WTC11 (cell line): ENCODE data around the gene SPATA32. TPM values are rescaled to one million over a fixed set of nuclear protein-coding genes. Genes with fewer than 3 reads are reported as not detected.

ENCODE experiments used
- ATAC-seq: fragments of 200-7000 bp; cut with Tn5 transposase; 2 replicates; pipeline ENCODE4 v1.10.0; 2021; ENCODE audit warnings: mild to moderate bottlenecking, moderate library complexity
- CTCF ChIA-PET: fragments of 300-600 bp; sonication (Branson Sonifier 250); formaldehyde crosslinking; loops from one replicate; lab custom pipeline; 2021; ENCODE audit warnings: antibody characterized with exemption; lab: Charles Lee
- POLR2A ChIA-PET: fragments of 350-600 bp; sonication (Branson Sonifier 250); formaldehyde crosslinking; loops from one replicate; lab custom pipeline; 2021; ENCODE audit warnings: antibody characterized with exemption; lab: Charles Lee
- DNase-seq: peaks from one replicate; pipeline ENCODE4 v3.0.0; 2021; ENCODE audit warnings: low spot score
- H3K27ac Mint-ChIP-seq: 2 replicates; pipeline ENCODE4 v1.8.0; 2021; ENCODE audit warnings: mixed read lengths
- H3K27me3 Mint-ChIP-seq: 2 replicates; pipeline ENCODE4 v1.8.0; 2021; ENCODE audit warnings: low read depth, mild to moderate bottlenecking, moderate library complexity, mixed read lengths
- H3K36me3 Mint-ChIP-seq: 2 replicates; pipeline ENCODE4 v1.8.0; 2021; ENCODE audit warnings: mixed read lengths
- H3K4me1 Mint-ChIP-seq: 2 replicates; pipeline ENCODE4 v1.8.0; 2022; ENCODE audit warnings: mixed read lengths
- H3K4me3 Mint-ChIP-seq: 2 replicates; pipeline ENCODE4 v1.8.0; 2021; ENCODE audit warnings: mild to moderate bottlenecking, moderate library complexity, mixed read lengths
- H3K9me3 Mint-ChIP-seq: 2 replicates; pipeline ENCODE4 v1.8.0; 2021; ENCODE audit warnings: mixed read lengths
- E2F5 ChIP-seq: sonication (generic); formaldehyde crosslinking; IDR thresholded peaks from 2 replicates; pipeline ENCODE4 v1.8.1; 2022; ENCODE audit warnings: mild to moderate bottlenecking, moderate library complexity, missing genetic modification reagents
- FOXK1 ChIP-seq: sonication (generic); formaldehyde crosslinking; IDR thresholded peaks from 2 replicates; pipeline ENCODE4 v1.8.0; 2022; ENCODE audit warnings: mild to moderate bottlenecking, moderate library complexity, missing genetic modification reagents
- FOXP1 ChIP-seq: sonication (generic); formaldehyde crosslinking; IDR thresholded peaks from 2 replicates; pipeline ENCODE4 v1.8.0; 2022; ENCODE audit warnings: missing genetic modification reagents, mild to moderate bottlenecking, moderate library complexity, borderline replicate concordance
- HMGA2 ChIP-seq: fragments of 250-450 bp; sonication (Bioruptor Pico); IDR thresholded peaks from 2 replicates; pipeline ENCODE4 v1.4.0; 2021; ENCODE audit warnings: mild to moderate bottlenecking, moderate library complexity
- JUN ChIP-seq: sonication (generic); formaldehyde crosslinking; IDR thresholded peaks from 2 replicates; pipeline ENCODE4 v1.8.0; 2023; ENCODE audit warnings: mild to moderate bottlenecking, missing genetic modification reagents
- KAT7 ChIP-seq: sonication (generic); formaldehyde crosslinking; IDR thresholded peaks from 2 replicates; pipeline ENCODE4 v1.8.1; 2023; ENCODE audit warnings: missing genetic modification reagents, mild to moderate bottlenecking, borderline replicate concordance
- MYBL2 ChIP-seq: sonication (generic); formaldehyde crosslinking; IDR thresholded peaks from 2 replicates; pipeline ENCODE4 v1.8.1; 2023; ENCODE audit warnings: mild to moderate bottlenecking, moderate library complexity, missing genetic modification reagents
- NFE2L1 ChIP-seq: sonication (generic); formaldehyde crosslinking; IDR thresholded peaks from 2 replicates; pipeline ENCODE4 v1.8.1; 2023; ENCODE audit warnings: missing genetic modification reagents
- RELA ChIP-seq: sonication (generic); formaldehyde crosslinking; IDR thresholded peaks from 2 replicates; pipeline ENCODE4 v1.8.1; 2022; ENCODE audit warnings: missing genetic modification reagents, mild to moderate bottlenecking, borderline replicate concordance
- RORB ChIP-seq: fragments of 250-450 bp; sonication (Bioruptor Pico); IDR thresholded peaks from 2 replicates; pipeline ENCODE4 v1.9.0; 2021; ENCODE audit warnings: mild to moderate bottlenecking
- SMAD4 ChIP-seq: sonication (generic); formaldehyde crosslinking; IDR thresholded peaks from 2 replicates; pipeline ENCODE4 v1.8.0; 2022; ENCODE audit warnings: mild to moderate bottlenecking, missing genetic modification reagents
- TCF7 ChIP-seq: sonication (generic); formaldehyde crosslinking; IDR thresholded peaks from 2 replicates; pipeline ENCODE4 v1.8.0; 2022; ENCODE audit warnings: mild to moderate bottlenecking, low read depth, missing genetic modification reagents, moderate library complexity
- ZNF232 ChIP-seq: sonication (generic); formaldehyde crosslinking; IDR thresholded peaks from 2 replicates; pipeline ENCODE4 v1.8.0; 2022; ENCODE audit warnings: mild to moderate bottlenecking, missing genetic modification reagents
- ZNF263 ChIP-seq: sonication (generic); formaldehyde crosslinking; IDR thresholded peaks from 2 replicates; pipeline ENCODE4 v1.8.1; 2022; ENCODE audit warnings: low read depth, mild to moderate bottlenecking, moderate library complexity, missing genetic modification reagents
- ZNF416 ChIP-seq: fragments of 250-450 bp; sonication (Bioruptor Pico); IDR thresholded peaks from 2 replicates; pipeline ENCODE4 v1.9.0; 2021; ENCODE audit warnings: mild to moderate bottlenecking, inconsistent platforms
- ZNF423 ChIP-seq: fragments of 250-450 bp; sonication (Bioruptor Pico); IDR thresholded peaks from 2 replicates; pipeline ENCODE4 v2.1.2; 2022; ENCODE audit warnings: mild to moderate bottlenecking, moderate library complexity
- total RNA-seq: library from RNA; stranded (reverse); gene quantifications from 3 replicates; pipeline ENCODE4 v1.2.3, GENCODE V29; 2021
- TF ChIP-seq, protein P1 (sequence below): sonication (generic); formaldehyde crosslinking; IDR thresholded peaks from 2 replicates; pipeline ENCODE4 v1.8.1; 2023; ENCODE audit warnings: mild to moderate bottlenecking, missing genetic modification reagents, moderate library complexity
- TF ChIP-seq, protein P2 (sequence below): sonication (generic); formaldehyde crosslinking; IDR thresholded peaks from 2 replicates; pipeline ENCODE4 v1.8.1; 2022; ENCODE audit warnings: low read depth, missing genetic modification reagents, borderline replicate concordance
- TF ChIP-seq, protein P3 (sequence below): sonication (generic); formaldehyde crosslinking; IDR thresholded peaks from 2 replicates; pipeline ENCODE4 v1.8.0; 2022; ENCODE audit warnings: mild to moderate bottlenecking, missing genetic modification reagents
- TF ChIP-seq, protein P4 (sequence below): sonication (generic); formaldehyde crosslinking; IDR thresholded peaks from 2 replicates; pipeline ENCODE4 v1.8.0; 2022; ENCODE audit warnings: missing genetic modification reagents
- TF ChIP-seq, protein P5 (sequence below): fragments of 250-450 bp; sonication (Bioruptor Pico); IDR thresholded peaks from 2 replicates; pipeline ENCODE4 v1.9.0; 2021; ENCODE audit warnings: mild to moderate bottlenecking
- TF ChIP-seq, protein P6 (sequence below): sonication (generic); formaldehyde crosslinking; conservative IDR thresholded peaks from 2 replicates; pipeline ENCODE4 v1.8.1; 2022; ENCODE audit warnings: mild to moderate bottlenecking, missing genetic modification reagents

The SPATA32 gene
- total RNA-seq, 1 experiment from 2014 or later, result 0.15 TPM

GRCh38 chr17:45262516-45263476 is 902 bp upstream of the SPATA32 start:
- Mint-ChIP-seq H3K36me3 (peaks cover 2% of the 10 kb centered on the region; the same call in 1 of the 2 replicates), H3K9me3 (no peaks in the 10 kb centered on the region), H3K27me3 (peaks cover 13% of the 10 kb centered on the region), H3K27ac (no peak overlapping the region; the same call in 1 of the 2 replicates), H3K4me3 (peak overlapping the region; percentile 69), H3K4me1 (peaks cover 9% of the 10 kb centered on the region; the same call in 1 of the 2 replicates)
- POLR2A ChIA-PET, result interaction anchor here (1.0 kb wide), 1 partner anchor 90 kb away, joined by 3 read pairs; no protein-coding TSS in a partner anchor
- TF ChIP-seq E2F5 (CRISPR knock-in tag) (no peak), ZNF416 (CRISPR knock-in tag) (no peak), JUN (CRISPR knock-in tag) (no peak), FOXK1 (no peak), TCF7 (no peak), SMAD4 (no peak), KAT7 (CRISPR knock-in tag) (no peak), FOXP1 (CRISPR knock-in tag) (no peak), MYBL2 (CRISPR knock-in tag) (no peak), NFE2L1 (CRISPR knock-in tag) (no peak; the same call in 1 of the 2 replicates), RELA (no peak), ZNF232 (CRISPR knock-in tag) (no peak), ZNF423 (CRISPR knock-in tag) (no peak), ZNF263 (CRISPR knock-in tag) (no peak)
- TF ChIP-seq, protein P1, sequence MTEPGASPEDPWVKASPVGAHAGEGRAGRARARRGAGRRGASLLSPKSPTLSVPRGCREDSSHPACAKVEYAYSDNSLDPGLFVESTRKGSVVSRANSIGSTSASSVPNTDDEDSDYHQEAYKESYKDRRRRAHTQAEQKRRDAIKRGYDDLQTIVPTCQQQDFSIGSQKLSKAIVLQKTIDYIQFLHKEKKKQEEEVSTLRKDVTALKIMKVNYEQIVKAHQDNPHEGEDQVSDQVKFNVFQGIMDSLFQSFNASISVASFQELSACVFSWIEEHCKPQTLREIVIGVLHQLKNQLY (CRISPR knock-in tag), result no peak
- TF ChIP-seq, protein P2, sequence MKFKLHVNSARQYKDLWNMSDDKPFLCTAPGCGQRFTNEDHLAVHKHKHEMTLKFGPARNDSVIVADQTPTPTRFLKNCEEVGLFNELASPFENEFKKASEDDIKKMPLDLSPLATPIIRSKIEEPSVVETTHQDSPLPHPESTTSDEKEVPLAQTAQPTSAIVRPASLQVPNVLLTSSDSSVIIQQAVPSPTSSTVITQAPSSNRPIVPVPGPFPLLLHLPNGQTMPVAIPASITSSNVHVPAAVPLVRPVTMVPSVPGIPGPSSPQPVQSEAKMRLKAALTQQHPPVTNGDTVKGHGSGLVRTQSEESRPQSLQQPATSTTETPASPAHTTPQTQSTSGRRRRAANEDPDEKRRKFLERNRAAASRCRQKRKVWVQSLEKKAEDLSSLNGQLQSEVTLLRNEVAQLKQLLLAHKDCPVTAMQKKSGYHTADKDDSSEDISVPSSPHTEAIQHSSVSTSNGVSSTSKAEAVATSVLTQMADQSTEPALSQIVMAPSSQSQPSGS (CRISPR knock-in tag), result no peak
- ATAC-seq (peak; percentile 11), DNase-seq (no peak)
- CTCF ChIA-PET, result interaction anchor here (0.7 to 1.8 kb wide), 10 partner anchors 8 to 163 kb away, joined by 3 to 6 read pairs (median 4); partner anchors contain the start of genes ACBD4 and MAP3K14

GRCh38 chr17:45260204-45260783 is 1.6 kb downstream of the SPATA32 start:
- no peaks in the 10 kb centered on the region for H3K9me3 Mint-ChIP-seq
- DNase-seq (no peak), ATAC-seq (no peak)
- H3K4me3 Mint-ChIP-seq, result no peak overlapping the region; the same call in 1 of the 2 replicates
- peaks cover 25% of the 10 kb centered on the region for H3K4me1 Mint-ChIP-seq
- no peak overlapping the region for H3K27ac Mint-ChIP-seq
- POLR2A ChIA-PET, result no interaction called here
- CTCF ChIA-PET, result interaction anchor here (1.5 to 1.8 kb wide), 2 partner anchors 12 to 63 kb away, joined by 3 to 5 read pairs; no protein-coding TSS in a partner anchor
- H3K27me3 Mint-ChIP-seq, result peaks cover 13% of the 10 kb centered on the region
- TF ChIP-seq, protein P3, sequence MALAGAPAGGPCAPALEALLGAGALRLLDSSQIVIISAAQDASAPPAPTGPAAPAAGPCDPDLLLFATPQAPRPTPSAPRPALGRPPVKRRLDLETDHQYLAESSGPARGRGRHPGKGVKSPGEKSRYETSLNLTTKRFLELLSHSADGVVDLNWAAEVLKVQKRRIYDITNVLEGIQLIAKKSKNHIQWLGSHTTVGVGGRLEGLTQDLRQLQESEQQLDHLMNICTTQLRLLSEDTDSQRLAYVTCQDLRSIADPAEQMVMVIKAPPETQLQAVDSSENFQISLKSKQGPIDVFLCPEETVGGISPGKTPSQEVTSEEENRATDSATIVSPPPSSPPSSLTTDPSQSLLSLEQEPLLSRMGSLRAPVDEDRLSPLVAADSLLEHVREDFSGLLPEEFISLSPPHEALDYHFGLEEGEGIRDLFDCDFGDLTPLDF (CRISPR knock-in tag), result no peak
- TF ChIP-seq HMGA2 (CRISPR knock-in tag) (no peak), ZNF423 (CRISPR knock-in tag) (no peak), RORB (CRISPR knock-in tag) (no peak)
- TF ChIP-seq, protein P4, sequence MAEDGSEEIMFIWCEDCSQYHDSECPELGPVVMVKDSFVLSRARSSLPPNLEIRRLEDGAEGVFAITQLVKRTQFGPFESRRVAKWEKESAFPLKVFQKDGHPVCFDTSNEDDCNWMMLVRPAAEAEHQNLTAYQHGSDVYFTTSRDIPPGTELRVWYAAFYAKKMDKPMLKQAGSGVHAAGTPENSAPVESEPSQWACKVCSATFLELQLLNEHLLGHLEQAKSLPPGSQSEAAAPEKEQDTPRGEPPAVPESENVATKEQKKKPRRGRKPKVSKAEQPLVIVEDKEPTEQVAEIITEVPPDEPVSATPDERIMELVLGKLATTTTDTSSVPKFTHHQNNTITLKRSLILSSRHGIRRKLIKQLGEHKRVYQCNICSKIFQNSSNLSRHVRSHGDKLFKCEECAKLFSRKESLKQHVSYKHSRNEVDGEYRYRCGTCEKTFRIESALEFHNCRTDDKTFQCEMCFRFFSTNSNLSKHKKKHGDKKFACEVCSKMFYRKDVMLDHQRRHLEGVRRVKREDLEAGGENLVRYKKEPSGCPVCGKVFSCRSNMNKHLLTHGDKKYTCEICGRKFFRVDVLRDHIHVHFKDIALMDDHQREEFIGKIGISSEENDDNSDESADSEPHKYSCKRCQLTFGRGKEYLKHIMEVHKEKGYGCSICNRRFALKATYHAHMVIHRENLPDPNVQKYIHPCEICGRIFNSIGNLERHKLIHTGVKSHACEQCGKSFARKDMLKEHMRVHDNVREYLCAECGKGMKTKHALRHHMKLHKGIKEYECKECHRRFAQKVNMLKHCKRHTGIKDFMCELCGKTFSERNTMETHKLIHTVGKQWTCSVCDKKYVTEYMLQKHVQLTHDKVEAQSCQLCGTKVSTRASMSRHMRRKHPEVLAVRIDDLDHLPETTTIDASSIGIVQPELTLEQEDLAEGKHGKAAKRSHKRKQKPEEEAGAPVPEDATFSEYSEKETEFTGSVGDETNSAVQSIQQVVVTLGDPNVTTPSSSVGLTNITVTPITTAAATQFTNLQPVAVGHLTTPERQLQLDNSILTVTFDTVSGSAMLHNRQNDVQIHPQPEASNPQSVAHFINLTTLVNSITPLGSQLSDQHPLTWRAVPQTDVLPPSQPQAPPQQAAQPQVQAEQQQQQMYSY (CRISPR knock-in tag), result no peak
- TF ChIP-seq, protein P5, sequence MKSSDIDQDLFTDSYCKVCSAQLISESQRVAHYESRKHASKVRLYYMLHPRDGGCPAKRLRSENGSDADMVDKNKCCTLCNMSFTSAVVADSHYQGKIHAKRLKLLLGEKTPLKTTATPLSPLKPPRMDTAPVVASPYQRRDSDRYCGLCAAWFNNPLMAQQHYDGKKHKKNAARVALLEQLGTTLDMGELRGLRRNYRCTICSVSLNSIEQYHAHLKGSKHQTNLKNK, result no peak
- TF ChIP-seq, protein P6, sequence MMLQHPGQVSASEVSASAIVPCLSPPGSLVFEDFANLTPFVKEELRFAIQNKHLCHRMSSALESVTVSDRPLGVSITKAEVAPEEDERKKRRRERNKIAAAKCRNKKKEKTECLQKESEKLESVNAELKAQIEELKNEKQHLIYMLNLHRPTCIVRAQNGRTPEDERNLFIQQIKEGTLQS (CRISPR knock-in tag), result no peak
- no peaks in the 10 kb centered on the region for H3K36me3 Mint-ChIP-seq
